Lung microvascular endothelial cell (primary cell): Measurements from ENCODE around the gene CADPS2. TPM values are rescaled to one million over a fixed set of nuclear protein-coding genes. Genes with fewer than 3 reads are reported as not detected.

ENCODE experiments used
- DNase-seq, 2 donors: peaks; one replicate each; pipeline versions ENCODE4 v3.0.0 to v3.0.0-alpha.2; 2010; ENCODE audit warnings: low read depth in 2 of 2
- total RNA-seq: library from RNA; depleted of rRNA; stranded (reverse); fragments of >200 nt; gene quantifications from 2 replicates; pipeline ENCODE4 v1.2.1, GENCODE V29; 2014

The CADPS2 gene
- total RNA-seq, 1 donor from 2014 or later, result 48.0 TPM

- DNase-seq, result no peak
Measured at GRCh38 chr7:122312789-122313188, 573.5 kb downstream of the CADPS2 start.

DNA sequence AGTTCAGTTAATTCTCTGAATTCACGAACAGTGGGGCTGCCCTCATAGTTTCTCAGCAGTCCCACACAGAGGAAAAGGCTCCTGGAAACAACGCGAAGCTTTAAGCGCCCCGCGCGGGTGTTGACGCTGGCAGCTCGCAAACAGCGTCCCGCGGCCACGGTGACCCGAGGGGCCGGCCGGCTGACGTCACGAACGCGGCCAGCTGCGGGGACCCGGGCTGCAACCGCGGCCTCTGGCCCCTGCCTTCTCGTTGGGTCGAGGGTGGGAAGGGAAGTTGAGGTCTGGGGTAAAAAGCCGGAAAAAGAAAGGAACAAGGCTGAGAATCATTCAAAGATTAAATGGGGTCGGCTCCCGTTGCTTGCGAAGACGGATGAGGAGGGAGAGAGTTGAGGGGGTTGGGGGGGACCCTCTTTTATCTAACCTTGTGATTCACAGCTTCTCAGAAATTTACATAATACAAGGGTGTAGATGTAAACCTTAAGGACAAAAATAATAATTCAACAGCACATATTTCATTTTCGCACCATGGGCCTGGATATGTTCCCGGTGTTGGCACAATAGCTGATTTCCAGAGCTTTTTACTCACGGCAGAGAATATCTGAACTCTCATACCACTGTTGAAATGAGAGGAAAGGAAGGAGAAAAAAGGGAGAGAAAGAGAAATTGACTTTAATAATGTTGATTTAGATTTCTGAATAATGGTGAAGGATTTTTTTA, 574.4 kb downstream of the CADPS2 start:
- DNase-seq, result peak in 1 of 2 donors; percentile 43

GRCh38 chr7:122311050-122311700, 575.1 kb downstream of the CADPS2 start:
- no peak for DNase-seq

DNA sequence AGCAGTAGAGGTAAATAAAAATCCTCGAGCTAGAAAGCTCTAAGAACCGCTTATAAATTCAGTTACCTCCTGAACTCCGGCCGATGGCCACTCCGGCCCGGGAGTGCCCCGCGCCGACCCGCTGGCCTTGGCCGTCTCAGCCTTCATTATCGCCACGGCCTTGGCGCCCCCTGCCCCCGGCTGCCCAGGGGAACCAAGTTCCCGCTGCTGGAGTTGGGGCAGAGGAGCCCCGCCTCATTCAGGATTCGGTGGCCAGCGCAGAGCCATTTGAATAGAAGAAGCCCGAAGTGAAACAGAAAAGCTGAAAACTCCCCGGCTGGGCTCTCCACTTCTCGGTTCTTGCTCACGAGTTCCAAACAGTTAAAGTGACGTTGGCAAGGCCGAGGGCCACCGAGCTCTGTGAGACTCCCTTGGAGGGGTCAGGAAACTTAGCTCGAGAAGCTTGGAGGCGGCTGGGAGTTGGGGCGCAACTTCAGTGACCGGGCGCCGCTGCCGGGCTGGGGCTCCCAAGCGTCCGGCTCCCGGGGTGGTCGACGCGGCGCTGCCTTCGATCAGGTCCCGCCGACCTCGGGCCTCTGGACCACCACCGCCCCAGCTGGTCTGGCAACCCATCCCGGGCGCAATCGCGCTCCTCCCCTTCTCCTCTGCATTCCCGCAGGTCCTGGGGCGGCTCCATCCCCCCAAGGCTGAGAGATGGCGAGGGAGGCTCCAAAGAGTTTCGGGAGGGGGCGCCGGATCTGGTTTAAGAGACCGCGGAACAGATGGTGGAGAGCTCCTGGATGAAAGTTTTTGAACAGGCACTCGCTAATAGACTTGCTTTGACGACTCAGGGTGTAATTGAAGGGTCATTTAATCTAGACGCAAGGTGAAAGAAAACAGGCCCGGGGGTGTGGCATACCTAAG, 575.9 kb downstream of the CADPS2 start:
- DNase-seq, result peak; percentile 36

GRCh38 chr7:122309421-122309820, 576.8 kb downstream of the CADPS2 start:
- DNase-seq, result no peak

GRCh38 chr7:122307228-122307621, 579.0 kb downstream of the CADPS2 start:
- no peak for DNase-seq

DNA sequence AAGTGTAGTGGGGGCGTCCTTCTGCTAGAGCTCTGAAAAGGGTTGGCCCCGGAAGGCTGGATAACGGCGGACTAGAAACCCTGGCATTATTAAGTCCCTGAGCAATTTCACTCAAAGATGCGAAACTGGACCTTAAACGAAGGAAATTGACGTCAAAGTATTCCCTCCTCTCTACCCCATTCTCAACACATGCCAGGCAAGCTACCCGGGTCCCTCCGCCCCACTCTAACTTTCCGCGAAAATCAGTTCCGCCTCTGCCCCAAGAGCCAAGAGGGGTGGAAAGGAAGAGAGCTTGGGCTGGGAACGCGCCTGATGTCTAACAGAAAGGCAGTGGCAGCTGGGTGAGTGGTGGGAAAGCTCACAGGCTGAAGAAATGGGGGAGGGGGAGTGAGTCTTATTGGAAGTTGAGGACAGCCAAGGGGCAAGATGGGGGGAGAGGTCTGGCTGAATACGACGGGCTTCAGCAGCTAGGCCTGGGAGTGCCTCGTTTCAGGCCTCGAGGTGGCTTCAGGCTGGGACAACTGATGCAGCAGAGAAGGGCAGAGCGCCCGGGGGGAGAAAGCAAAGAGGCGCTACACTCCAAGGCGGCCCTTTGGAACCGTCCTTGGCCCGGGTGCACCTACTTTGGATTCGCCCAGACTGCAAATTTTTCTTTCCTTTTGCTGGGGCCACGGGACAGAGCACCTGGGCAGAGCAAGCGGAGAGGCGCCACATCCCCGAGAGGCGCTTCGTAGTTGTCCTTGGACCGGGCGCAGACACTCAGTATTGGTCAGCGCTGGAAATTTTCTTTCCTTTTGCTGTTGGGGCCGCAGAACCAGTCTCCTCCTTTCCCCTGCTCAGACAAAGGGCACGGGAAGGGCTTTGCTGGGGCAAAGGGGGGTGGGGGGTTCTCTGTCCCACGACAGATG, 579.7 kb downstream of the CADPS2 start:
- DNase-seq, result no peak

DNA sequence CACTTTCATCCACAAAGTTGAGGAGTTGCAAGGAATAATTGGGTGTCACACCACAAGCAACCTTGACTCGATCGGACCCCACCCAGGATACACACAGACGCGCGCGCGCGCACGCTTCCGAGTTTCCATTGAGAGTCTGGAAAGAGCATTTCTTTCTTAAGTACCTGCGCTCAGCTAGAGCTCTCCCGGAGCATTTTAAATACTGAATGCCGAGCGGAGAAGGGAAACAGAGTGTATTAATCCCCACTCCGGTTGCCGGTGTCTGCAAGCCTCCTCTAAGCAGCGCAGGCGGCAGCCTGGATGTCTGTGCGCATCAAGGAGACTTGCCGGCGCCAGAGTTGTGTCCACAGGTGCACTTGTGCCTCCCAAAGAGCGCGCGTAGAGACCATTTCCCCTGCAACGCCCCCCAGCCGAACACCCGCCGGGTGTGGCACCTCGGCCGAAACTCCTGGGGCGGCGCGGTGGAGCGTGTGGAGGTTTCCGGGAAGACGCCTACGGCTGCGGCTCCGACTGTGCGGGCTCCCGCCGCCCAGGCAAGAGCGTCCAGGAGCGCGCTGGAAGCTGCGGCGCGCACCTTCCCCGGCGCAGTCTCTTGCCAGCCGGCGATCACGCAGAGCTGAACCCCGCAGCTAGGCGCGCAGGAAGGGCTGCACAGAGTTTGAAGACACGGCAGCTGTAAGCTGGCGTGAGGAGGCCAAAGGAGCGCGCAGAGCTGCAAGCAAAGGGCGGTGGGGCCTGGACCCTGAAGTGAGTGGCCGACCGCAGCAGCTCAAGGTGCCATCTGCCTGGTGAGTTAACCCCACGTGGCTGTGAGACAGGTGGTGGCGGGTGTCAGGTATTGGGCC, 580.6 kb downstream of the CADPS2 start:
- no peak for DNase-seq

GRCh38 chr7:122304996-122305421, 581.3 kb downstream of the CADPS2 start:
- no peak for DNase-seq

- no peak for DNase-seq
Measured at GRCh38 chr7:122304319-122304975, 581.8 kb downstream of the CADPS2 start, which contains the start of gene FEZF1. FEZF1 (minus strand) TSS chr7:122304750; CDS start chr7:122304437, 313 bp downstream.

- no peak for DNase-seq
Measured at GRCh38 chr7:122303531-122304318, 582.5 kb downstream of the CADPS2 start.

DNA sequence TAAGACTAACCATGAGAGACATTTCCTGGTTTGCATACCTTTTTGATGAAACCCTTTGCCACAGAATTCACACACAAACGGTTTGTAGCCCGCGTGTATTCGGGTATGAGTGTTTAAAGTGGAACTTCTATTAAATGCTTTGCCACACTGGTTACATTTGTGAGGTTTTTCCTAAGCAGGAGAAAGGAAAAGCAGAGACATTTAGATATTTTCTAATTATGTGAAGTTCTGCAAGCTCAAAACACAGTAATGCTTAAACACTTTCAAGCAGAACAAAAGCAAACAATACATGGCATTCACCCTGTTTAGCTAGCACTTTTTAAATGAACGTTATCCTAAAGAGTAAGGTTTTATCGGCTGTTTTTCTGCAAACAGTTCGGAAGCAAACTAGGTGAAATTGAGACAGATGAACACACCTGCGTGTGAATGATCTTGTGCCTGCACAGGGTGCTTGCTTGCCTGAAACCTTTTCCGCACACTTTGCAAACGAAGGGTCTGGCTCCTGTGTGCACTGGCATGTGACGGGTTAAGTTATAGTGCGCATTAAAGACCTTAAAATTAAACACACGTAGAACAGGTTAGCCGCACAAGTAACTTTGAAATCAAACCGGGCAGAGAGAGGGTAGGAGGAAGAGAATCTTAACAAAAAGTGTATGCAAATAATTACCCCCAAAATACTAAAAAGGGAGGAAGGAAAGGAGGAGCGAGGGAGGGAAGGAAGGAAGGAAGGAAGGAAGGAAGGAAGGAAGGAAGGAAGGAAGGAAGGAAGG, 583.3 kb downstream of the CADPS2 start:
- no peak for DNase-seq

DNA sequence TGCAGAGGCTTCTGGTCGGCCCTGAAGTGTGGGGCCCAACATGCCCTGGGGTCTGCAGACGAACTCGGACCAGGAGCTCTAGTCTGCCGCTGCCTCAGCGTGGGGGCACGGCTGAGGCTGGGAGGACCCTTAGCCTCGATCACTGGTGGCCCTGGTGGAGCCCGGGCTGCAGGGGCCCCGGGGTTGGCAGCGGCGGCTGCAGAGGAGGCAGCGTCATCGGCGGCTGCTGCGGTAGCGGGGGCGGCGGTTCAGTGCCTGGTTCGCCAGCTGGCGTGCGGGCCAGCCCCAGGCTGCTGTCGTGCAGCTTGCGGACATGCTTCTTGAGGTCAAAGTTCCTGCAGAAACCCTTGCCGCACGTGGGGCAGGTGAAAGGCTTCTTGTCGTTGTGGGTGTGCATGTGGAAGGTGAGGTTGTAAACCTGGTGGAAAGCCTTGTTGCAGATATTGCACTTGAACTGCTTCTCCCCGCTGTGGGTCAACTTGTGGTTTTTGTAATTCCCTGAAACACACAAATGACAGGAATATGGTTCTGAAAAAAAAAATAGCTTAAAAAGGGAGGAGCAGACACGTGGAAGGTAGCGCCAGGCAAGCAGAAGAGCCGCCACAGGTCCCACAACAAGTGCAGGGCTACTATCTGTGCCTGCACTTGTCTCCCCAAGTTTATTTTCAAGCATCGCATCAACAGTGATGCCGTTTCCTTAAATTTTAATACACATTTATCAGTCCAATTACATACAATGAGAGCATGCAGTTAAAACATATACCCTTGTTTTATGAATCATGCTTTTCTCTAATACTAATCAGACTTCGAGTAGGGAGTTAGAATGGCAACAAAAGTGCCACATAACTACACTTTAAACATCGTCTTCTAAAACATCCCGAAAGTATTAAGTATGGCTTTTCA, 584.2 kb downstream of the CADPS2 start:
- DNase-seq, result no peak

GRCh38 chr7:122300956-122301833, 585.1 kb downstream of the CADPS2 start:
- no peak for DNase-seq

GRCh38 chr7:122300211-122300932, 585.9 kb downstream of the CADPS2 start:
- DNase-seq, result no peak
